Fibroblast of skin of left quadriceps (primary cell): ENCODE results near the gene HECTD2.
"Not testable (repeated sequence)": the region's sequence is repeated elsewhere in the genome, so short reads cannot be mapped to it uniquely, and the experiment has no call there.

Experiments used
- DNase-seq, 2 experiments: peaks; one replicate each; pipeline ENCODE4 v3.0.0-alpha.2; 2013; ENCODE audit warnings: low read depth in 2 of 2

HECTD2 gene

DNA sequence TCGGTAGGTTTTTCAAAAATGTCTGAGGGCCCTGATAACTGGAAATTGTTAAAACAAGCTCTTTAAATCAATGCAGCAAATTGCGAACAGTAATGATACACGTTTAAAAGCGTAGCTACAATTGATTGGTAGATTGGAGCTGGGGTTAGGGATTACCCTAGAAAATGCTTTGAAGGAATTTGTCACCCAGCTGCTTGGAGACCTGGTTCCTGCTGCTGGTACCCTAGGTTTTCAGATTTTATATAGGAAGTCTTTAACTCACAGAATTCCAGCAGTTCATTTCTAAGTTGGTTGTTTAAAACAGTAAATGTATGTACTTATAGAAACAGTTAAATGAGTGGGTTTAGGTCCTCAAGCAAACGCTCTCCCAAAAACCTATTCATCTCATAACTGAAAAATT, 1.5 kb downstream of the HECTD2 start:
- no peak for DNase-seq

- DNase-seq, result no peak
These were observed 2.4 kb downstream of the HECTD2 start for GRCh38 chr10:91412354-91413087.

- DNase-seq, result no peak
These were observed 5.7 kb downstream of the HECTD2 start for GRCh38 chr10:91415816-91416215.

DNA sequence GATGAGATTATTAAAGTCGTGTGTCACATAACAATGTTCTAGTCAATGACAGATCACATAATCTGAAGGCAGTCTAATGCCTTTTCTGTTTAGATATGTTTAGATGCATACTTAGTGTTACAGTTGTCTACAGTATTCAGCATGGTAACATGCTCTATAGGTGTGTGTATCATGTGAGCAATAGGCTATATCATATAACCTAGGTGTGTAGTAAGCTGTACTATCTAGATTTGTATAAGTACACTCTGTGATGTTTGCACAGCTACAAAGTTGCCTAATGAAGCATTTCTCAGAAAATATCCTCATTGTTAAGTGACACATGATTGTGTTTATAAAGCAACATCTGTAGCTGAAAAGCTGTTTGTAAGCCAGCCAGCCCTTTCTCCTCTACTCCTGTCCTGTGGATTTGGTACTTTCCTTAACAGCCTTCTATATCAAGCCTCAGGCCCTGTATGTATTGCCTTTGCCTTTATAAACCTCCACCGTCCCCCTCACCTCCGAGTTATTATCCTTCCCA, 6.3 kb downstream of the HECTD2 start:
- DNase-seq, result no peak

- DNase-seq, result no peak
These were observed 8.3 kb downstream of the HECTD2 start for GRCh38 chr10:91418416-91418815.

DNA sequence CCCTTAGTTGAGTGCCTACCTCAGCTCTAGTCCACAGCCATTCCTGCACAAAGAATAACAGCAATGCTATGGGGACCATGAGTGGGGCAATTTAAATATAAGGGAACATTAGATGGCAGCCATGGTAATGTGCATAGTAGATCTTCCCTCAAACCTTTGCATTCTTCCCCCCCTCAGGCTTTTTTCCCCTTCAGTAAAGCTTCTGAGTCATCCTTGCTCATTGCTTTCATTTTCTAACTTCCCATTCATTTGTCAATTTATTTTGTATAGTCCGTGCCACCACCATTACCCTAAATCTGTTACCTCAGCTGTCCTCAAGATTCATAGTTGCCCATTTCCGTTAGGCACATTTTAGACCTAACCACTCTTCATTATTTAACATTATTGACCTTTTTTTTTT, 10.7 kb downstream of the HECTD2 start:
- DNase-seq, result no peak

DNA sequence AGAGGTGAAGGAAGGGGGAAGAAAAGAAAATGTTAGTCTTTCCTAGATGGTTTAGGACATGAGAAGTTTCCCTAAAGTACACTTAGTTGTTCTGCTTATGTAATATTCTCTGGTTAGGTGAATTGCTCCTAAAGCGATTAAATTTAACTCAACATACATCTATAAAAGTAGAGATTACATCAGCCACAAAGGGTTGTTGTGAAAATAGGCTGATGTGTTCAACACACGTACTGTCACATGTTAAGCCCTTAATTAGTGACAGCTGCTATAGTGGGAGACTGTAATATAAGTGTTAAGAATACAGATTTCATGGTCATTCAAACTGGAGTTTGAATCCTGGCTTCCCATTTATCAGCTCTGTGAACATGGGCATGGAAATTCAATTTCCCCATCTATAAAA, 12.8 kb downstream of the HECTD2 start:
- DNase-seq, result peak in 1 of 2 experiments; percentile 42

DNA sequence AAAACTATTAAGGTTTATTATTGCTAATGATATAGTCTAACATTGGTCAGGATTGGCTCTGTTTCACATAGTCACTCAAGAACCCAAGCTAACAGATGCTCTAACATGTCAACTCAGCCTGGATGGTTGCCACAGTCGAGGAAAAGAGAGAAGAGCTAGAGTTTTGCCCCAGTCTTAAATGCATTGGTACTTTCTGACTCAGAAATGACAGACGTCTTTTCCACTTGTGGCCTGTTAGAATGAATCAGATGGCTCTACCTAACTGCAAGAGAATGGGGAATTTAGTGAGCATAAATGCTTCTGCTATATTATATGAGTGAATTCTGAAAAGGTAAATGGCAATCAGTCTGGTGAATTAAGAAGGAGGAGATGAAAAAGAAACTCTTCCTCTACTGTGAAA, 13.9 kb downstream of the HECTD2 start:
- DNase-seq, result no peak

- DNase-seq, result no peak
These were observed 22.0 kb downstream of the HECTD2 start for GRCh38 chr10:91432175-91432574.

- DNase-seq, result no peak
These were observed 23.5 kb downstream of the HECTD2 start for GRCh38 chr10:91433620-91434019.

DNA sequence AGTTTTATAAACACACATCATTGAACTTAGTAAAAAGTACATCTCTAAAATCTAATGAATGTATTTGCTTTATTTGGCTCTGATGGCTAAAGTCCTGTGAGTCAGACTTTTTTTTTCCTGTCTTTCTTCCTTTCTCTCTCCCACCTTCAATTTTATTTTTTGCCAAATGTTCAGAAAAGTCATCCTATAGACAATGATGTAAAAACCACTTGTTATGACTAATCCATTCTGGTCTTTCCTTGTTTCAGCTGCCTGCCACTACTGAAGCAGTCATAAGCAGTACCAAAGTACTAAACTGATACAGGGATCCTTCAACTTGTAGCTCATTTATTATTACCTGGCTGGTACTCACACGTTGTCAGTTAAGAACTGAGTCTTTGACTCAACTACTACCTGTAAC, 23.9 kb downstream of the HECTD2 start:
- no peak for DNase-seq

GRCh38 chr10:91435241-91435640, 25.1 kb downstream of the HECTD2 start:
- no peak for DNase-seq

DNA sequence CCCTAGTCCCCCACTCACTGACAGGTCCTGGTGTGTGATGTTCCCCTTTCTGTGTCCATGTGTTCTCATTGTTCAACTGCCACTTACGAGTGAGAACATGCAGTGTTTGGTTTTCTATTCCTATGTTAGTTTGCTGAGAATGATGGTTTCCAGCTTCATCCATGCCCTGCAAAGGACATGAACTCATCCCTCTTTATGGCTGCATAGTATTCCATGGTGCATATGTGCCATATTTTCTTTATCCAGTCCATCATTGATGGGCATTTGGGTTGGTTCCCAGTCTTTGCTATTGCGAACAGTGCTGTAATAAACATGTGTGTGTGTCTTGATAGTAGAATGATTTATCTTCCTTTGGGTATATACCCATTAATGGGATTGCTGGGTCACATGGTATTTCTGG, 28.1 kb downstream of the HECTD2 start:
- not testable (repeated sequence) for DNase-seq

- no peak for DNase-seq
These were observed 34.4 kb downstream of the HECTD2 start for GRCh38 chr10:91444211-91445182.

- no peak for DNase-seq
These were observed 41.9 kb downstream of the HECTD2 start for GRCh38 chr10:91452063-91452462.

GRCh38 chr10:91453535-91453934, 43.4 kb downstream of the HECTD2 start:
- no peak for DNase-seq

GRCh38 chr10:91455135-91455534, 45.0 kb downstream of the HECTD2 start:
- DNase-seq, result not testable (repeated sequence)

DNA sequence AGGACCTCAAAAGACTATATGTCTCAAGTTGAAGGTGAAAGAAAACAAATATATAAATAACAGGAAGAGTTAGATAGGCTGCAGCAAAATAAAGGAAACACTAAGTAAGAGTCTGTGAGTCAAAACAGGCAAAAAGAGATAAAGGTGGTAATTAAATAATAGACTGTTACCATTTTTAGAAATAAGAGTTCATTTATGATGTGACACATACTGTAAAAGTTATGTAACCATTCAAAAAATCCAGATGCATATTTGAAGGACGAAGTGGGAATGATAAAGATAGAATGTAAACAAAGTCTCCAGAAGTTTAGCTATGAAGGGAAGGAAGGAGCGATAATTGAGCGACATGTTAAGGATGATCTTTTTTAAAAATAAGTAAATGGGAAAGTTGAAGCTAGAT, 50.5 kb downstream of the HECTD2 start:
- peak; percentile 0 to 2 for DNase-seq

DNA sequence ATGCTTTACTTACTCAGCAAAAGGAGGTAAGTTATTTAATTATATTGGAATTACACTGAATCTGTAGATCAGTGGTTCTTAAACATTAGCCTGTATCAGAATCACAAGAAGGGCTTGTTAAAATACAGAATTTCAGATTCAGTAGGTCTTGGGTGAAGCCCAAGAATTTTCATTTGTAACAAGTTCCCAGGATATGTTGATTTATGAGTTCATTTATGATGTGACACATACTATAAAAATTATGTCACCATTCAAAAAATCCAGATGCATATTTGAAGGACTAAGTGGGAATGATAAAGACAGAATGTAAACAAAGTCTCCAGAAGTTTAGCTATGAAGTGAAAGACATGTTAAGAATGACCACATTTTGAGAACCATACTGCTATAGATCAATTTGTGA, 52.3 kb downstream of the HECTD2 start:
- peak; percentile 20 to 26 for DNase-seq

DNA sequence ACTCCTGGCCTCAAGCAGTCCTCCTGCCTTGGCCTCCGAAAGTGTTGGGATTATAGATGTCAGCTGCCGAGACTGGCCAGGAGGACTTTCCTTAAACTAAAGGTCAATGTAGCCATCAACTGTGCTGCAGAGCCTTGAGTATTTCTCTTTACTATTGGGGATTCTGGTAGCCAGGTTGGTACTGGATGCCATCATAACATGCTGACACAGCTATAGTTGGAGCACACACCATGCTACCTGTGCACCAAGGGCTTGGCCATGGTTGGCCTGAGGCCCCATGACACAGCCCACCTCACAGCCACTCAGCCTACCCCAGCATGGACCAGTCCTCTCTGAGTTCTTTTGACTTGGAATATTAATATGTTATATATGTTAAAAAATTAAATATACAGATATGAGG, 54.4 kb downstream of the HECTD2 start:
- DNase-seq, result no peak

GRCh38 chr10:91465261-91465660, 55.1 kb downstream of the HECTD2 start:
- no peak for DNase-seq

DNA sequence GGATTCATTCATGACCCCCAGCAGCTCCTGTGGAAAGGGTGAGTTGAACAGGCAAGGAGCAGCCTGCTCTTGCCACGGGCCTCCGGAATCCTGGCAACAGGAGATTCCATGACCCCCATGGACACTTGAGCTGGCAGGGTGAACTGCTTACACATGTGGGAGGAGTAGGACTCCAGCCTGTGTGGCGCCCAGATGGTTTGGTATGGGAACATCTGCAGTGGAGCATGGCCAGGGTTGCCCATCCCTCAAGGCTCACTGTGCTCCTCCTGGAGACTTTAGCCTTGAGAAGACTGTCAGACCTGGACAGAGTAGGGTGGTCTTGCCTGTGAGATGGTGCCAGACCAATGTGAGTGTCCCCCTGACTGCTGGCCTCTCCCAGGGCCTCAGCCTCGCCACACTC, 57.0 kb downstream of the HECTD2 start:
- no peak for DNase-seq

DNA sequence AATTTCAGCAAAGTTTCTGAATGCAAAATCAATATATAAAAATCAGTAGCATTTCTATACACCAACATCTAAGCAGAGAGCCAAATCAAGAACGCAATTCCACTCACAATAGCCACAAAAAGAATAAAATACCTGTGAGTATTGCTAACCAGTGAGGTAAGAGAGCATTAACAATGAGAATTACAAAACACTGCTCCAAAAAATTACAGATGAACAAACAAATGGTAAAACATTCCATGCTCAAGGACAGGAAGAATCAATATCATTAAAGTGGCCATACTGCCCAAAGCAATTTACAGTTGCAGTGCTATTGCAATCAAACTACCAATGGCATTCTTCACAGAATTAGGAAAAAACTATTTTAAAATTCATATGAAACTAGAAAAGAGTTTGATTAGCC, 61.5 kb downstream of the HECTD2 start:
- no peak for DNase-seq
